HCT116 (cell line): Measurements from ENCODE around the gene NECAB2. TPM values are rescaled to one million over a fixed set of nuclear protein-coding genes. Genes with fewer than 3 reads are reported as not detected.

Experiments used
- ATAC-seq: fragments of 200-7000 bp; cut with Tn5 transposase; 2 replicates; pipeline ENCODE4 v1.9.1; 2020; ENCODE audit warnings: mild to moderate bottlenecking, moderate library complexity
- BruUV-seq: library from RNA; stranded (reverse); fragments of 400-500 nt; replicated peaks from 2 replicates; lab custom pipeline; 2021; lab: Mats Ljungman, UMichigan
- CTCF ChIA-PET: fragments of 300-600 bp; sonication (Branson Sonifier 250); formaldehyde crosslinking; loops from one replicate; lab custom pipeline; 2021; ENCODE audit warnings: antibody characterized with exemption; lab: Charles Lee
- POLR2A ChIA-PET: fragments of 300-600, 350-600 bp; sonication (Branson Sonifier 250); formaldehyde crosslinking; loops from one replicate; lab custom pipeline; 2021; ENCODE audit warnings: antibody characterized with exemption; lab: Charles Lee
- RAD21 ChIA-PET, 2 experiments: fragments of 300-600 bp; sonication (Branson Sonifier 250); formaldehyde crosslinking; loops; one replicate each; lab custom pipeline; 2023; ENCODE audit warnings: low total read pairs in 2 of 2; ENCODE audit not compliant: uncharacterized antibody in 2 of 2, unreplicated experiment in 2 of 2, low non-redundant PET in 1 of 2; lab: Charles Lee
- DNase-seq: peaks from one replicate; pipeline ENCODE4 v3.0.0-alpha.2; 2010; ENCODE audit warnings: low read depth, low spot score
- H2AFZ ChIP-seq: fragments of 200-600 bp; shearing (Covaris generic), sonication (generic); 2 replicates; pipeline ENCODE4 v1.6.1; 2017; ENCODE audit warnings: low read depth, mixed run types, mixed read lengths, antibody characterized with exemption, low read length; ENCODE audit not compliant: poor library complexity, severe bottlenecking
- H3K27ac ChIP-seq: 2 replicates; pipeline ENCODE4 v1.5.1; 2012; ENCODE audit warnings: low read depth, low read length
- H3K27me3 ChIP-seq: fragments of 200-600 bp; sonication (generic); 2 replicates; pipeline ENCODE4 v1.6.1; 2016; ENCODE audit warnings: mixed run types, low read length, mixed read lengths; ENCODE audit not compliant: insufficient read depth
- H3K36me3 ChIP-seq, 2 experiments: fragments of 200-500 bp in 1 of 2; fragments of 200-600 bp in 1 of 2; sonication (Bioruptor generic) in 1 of 2; sonication (generic) in 1 of 2; 2 replicates each; pipeline versions ENCODE4 v1.5.1 to v1.6.1; 2014 to 2016; ENCODE audit warnings: low read length in 2 of 2, inconsistent platforms in 1 of 2, mixed read lengths in 1 of 2, mixed run types in 1 of 2; ENCODE audit not compliant: insufficient read depth in 2 of 2, control insufficient read depth in 1 of 2
- H3K4me1 ChIP-seq, 2 experiments: fragments of 200-600 bp in 1 of 2; sonication (generic) in 1 of 2; 2 replicates each; pipeline versions ENCODE4 v1.5.1 to v1.6.1; 2012 to 2017; ENCODE audit warnings: low read length in 2 of 2, inconsistent platforms in 1 of 2, mild to moderate bottlenecking in 1 of 2, mixed read lengths in 1 of 2, mixed run types in 1 of 2, moderate library complexity in 1 of 2; ENCODE audit not compliant: insufficient read depth in 2 of 2, control insufficient read depth in 1 of 2
- H3K4me2 ChIP-seq: fragments of 200-600 bp; sonication (generic); 2 replicates; pipeline ENCODE4 v1.6.1; 2017; ENCODE audit warnings: mixed run types, low read length, mixed read lengths
- H3K4me3 ChIP-seq, 2 experiments: fragments of 200-600 bp in 1 of 2; sonication (generic) in 1 of 2; replicated peaks in 1 of 2; 2 replicates each; pipeline ENCODE4 v1.5.1; 2011 to 2016; ENCODE audit warnings: low read length in 2 of 2, control low read depth in 1 of 2, low read depth in 1 of 2, mild to moderate bottlenecking in 1 of 2, mixed read lengths in 1 of 2, mixed run types in 1 of 2
- H3K79me2 ChIP-seq: fragments of 200-600 bp; sonication (generic); 2 replicates; pipeline ENCODE4 v1.6.1; 2017; ENCODE audit warnings: mild to moderate bottlenecking, mixed run types, low read length, moderate library complexity, mixed read lengths; ENCODE audit not compliant: insufficient read depth
- H3K9ac ChIP-seq: fragments of 200-600 bp; sonication (generic); 2 replicates; pipeline ENCODE4 v1.6.1; 2016; ENCODE audit warnings: low read length, mixed read lengths
- H3K9me2 ChIP-seq: fragments of 200-600 bp; sonication (generic), shearing (Covaris generic); 2 replicates; pipeline ENCODE4 v1.6.1; 2017; ENCODE audit warnings: mixed run types, mild to moderate bottlenecking, moderate library complexity; ENCODE audit not compliant: insufficient read depth
- H3K9me3 ChIP-seq, 2 experiments: fragments of 200-500 bp in 1 of 2; fragments of 200-600 bp in 1 of 2; sonication (Bioruptor generic) in 1 of 2; sonication (generic) in 1 of 2; 2 replicates each; pipeline ENCODE4 v1.6.1; 2014 to 2017; ENCODE audit warnings: low read length in 2 of 2, mixed read lengths in 2 of 2, inconsistent platforms in 1 of 2, low read depth in 1 of 2, mild to moderate bottlenecking in 1 of 2, mixed run types in 1 of 2, moderate library complexity in 1 of 2; ENCODE audit not compliant: control insufficient read depth in 1 of 2, insufficient read depth in 1 of 2
- H4K20me1 ChIP-seq: fragments of 200-600 bp; sonication (generic), shearing (Covaris generic); 2 replicates; pipeline ENCODE4 v1.6.1; 2017; ENCODE audit warnings: mixed run types, mild to moderate bottlenecking, moderate library complexity; ENCODE audit not compliant: insufficient read depth
- ATF3 ChIP-seq: IDR thresholded peaks from 2 replicates; pipeline ENCODE4 v1.6.1; 2012
- CEBPB ChIP-seq: IDR thresholded peaks from 2 replicates; pipeline ENCODE4 v1.6.1; 2012; ENCODE audit warnings: low read depth
- EGR1 ChIP-seq: IDR thresholded peaks from 2 replicates; pipeline ENCODE4 v1.6.1; 2012; ENCODE audit warnings: low read depth
- ELF1 ChIP-seq: IDR thresholded peaks from 2 replicates; pipeline ENCODE4 v1.6.1; 2012; ENCODE audit warnings: low read depth, borderline replicate concordance
- EZH2 ChIP-seq: fragments of 200-600 bp; sonication (generic); IDR thresholded peaks from 2 replicates; pipeline ENCODE4 v1.6.1; 2017; ENCODE audit warnings: antibody characterized with exemption, mixed run types
- EZH2phosphoT487 ChIP-seq: fragments of 200-600 bp; IDR thresholded peaks from 2 replicates; pipeline ENCODE4 v1.6.1; 2018; ENCODE audit warnings: antibody characterized with exemption, borderline replicate concordance
- POLR2A ChIP-seq: IDR thresholded peaks from 2 replicates; pipeline ENCODE4 v1.7.0; 2011; ENCODE audit warnings: borderline replicate concordance; ENCODE audit not compliant: insufficient read depth, insufficient read length; ENCODE audit errors: extremely low read depth
- POLR2AphosphoS5 ChIP-seq: IDR thresholded peaks from 2 replicates; pipeline ENCODE4 v1.6.1; 2011; ENCODE audit warnings: mild to moderate bottlenecking, low read depth, low read length, moderate library complexity
- SIN3A ChIP-seq: IDR thresholded peaks from 2 replicates; pipeline ENCODE4 v1.6.1; 2012; ENCODE audit warnings: low read depth
- TCF7L2 ChIP-seq: IDR thresholded peaks from 2 replicates; pipeline ENCODE4 v1.7.0; 2011; ENCODE audit warnings: borderline replicate concordance, inconsistent platforms; ENCODE audit not compliant: insufficient read depth, insufficient read length; ENCODE audit errors: extremely low read depth
- YY1 ChIP-seq: IDR thresholded peaks from 2 replicates; pipeline ENCODE4 v1.6.1; 2011; ENCODE audit warnings: low read length, low read depth, moderate library complexity, mild to moderate bottlenecking; ENCODE audit not compliant: insufficient replicate concordance; ENCODE audit errors: extremely low read depth
- intact Hi-C: fragments of 100-400 bp; cut with micrococcal nuclease; formaldehyde crosslinking; loops from 2 replicates; pipeline ENCODE4 v1.10.0; 2022
- total RNA-seq: library from RNA; stranded (reverse); gene quantifications from one replicate; pipeline ENCODE4 v1.2.1, GENCODE V29; 2021; ENCODE audit not compliant: unreplicated experiment
- TF ChIP-seq, protein P1 (sequence below): IDR thresholded peaks from 2 replicates; pipeline ENCODE4 v1.6.1; 2012

Gene NECAB2
- total RNA-seq, 1 experiment from 2014 or later = 0.61 TPM

DNA sequence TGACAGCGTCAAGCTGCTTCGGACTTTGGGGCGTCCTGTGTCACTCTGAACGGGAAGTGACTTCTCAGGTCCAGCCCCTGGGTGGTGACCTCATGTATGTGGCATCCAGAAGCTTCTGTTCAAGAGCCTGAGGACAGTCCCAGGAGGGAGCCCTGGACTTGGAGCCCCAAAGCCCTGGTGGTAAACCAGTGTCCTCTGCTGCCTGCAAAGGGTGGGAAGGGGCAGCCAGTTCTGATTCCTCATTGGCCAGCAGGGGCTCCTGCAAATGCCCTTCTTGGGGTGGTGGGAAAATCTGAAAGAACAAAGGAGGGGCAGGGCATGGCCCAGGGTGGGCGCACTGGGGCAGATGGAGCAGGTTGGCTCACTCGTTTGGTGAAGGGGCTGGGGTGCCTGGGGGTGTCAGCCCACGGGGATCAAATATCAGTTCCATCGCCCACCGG is 13.4 kb upstream of the NECAB2 start:
- ChIA-PET RAD21 (interaction anchor here (0.6 to 1.7 kb wide), 3 partner anchors 28 to 59 kb away, joined by 3 to 4 read pairs (median 3); no protein-coding TSS in a partner anchor), CTCF (interaction anchor here (0.8 to 2.2 kb wide), 17 partner anchors 10 to 551 kb away, joined by 3 to 18 read pairs (median 6); partner anchors contain the start of gene TAF1C), POLR2A (interaction anchor here (1.2 to 2.2 kb wide), 2 partner anchors 59 to 128 kb away, joined by 3 to 10 read pairs; no protein-coding TSS in a partner anchor)
- Histone ChIP-seq H3K27ac (peak overlapping the region; percentile 88), H3K79me2 (no peaks in the 10 kb centered on the region; the same call in 1 of the 2 replicates), H3K9ac (peak overlapping the region; percentile 74), H3K9me3 (no peaks in the 10 kb centered on the region), H3K4me1 (peaks cover 20 to 31% of the 10 kb centered on the region in 2 experiments), H3K4me2 (peak overlapping the region; percentile 92), H3K4me3 (peak overlapping the region; percentile 66 to 77), H2AFZ (no peak overlapping the region), H3K36me3 (peaks cover 0 to 3% of the 10 kb centered on the region in 2 experiments; a peak in 1 of 4 replicates), H4K20me1 (no peaks in the 10 kb centered on the region), H3K9me2 (no peaks in the 10 kb centered on the region), H3K27me3 (no peaks in the 10 kb centered on the region)
- no TSS peak for BruUV-seq
- DNase-seq (peak; percentile 54), ATAC-seq (no peak)
- intact Hi-C loops = loop anchor here (5.0 to 10.0 kb wide), 2 partner anchors 127 to 550 kb away; partner anchors contain the start of gene MEAK7
- no peak for TF ChIP-seq EZH2
- no peak for TF ChIP-seq TCF7L2
- no peak for TF ChIP-seq POLR2AphosphoS5
- TF ChIP-seq, protein P1, sequence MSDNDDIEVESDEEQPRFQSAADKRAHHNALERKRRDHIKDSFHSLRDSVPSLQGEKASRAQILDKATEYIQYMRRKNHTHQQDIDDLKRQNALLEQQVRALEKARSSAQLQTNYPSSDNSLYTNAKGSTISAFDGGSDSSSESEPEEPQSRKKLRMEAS = no peak
- TF ChIP-seq YY1 = no peak
- no peak for TF ChIP-seq ATF3
- no peak for TF ChIP-seq POLR2A
- TF ChIP-seq ELF1 = no peak
- no peak for TF ChIP-seq CEBPB
- no peak for TF ChIP-seq EGR1
- TF ChIP-seq EZH2phosphoT487 = no peak
- TF ChIP-seq SIN3A = no peak
